Measurements from ENCODE around the gene ARHGAP42.
"Not testable (repeated sequence)": the region's sequence is repeated elsewhere in the genome, so short reads cannot be mapped to it uniquely, and the experiment has no call there.

ARHGAP42 gene

GRCh38 chr11:100731471-100731870, 44.4 kb downstream of the ARHGAP42 start:
- DNase-seq, result no peak

- DNase-seq, result no peak
Observed at GRCh38 chr11:100732949-100733348, 45.9 kb downstream of the ARHGAP42 start.

- no peak for DNase-seq
Observed at GRCh38 chr11:100734743-100735527, 47.8 kb downstream of the ARHGAP42 start.

- DNase-seq, result no peak
Observed at GRCh38 chr11:100735949-100736675, 49.0 kb downstream of the ARHGAP42 start.

GRCh38 chr11:100738701-100739270, 51.7 kb downstream of the ARHGAP42 start:
- no peak for DNase-seq

- DNase-seq, result no peak
Observed at GRCh38 chr11:100739666-100740065, 52.6 kb downstream of the ARHGAP42 start.

GRCh38 chr11:100740440-100740839, 53.4 kb downstream of the ARHGAP42 start:
- DNase-seq, result no peak

GRCh38 chr11:100741866-100742625, 55.0 kb downstream of the ARHGAP42 start:
- no peak for DNase-seq

- DNase-seq, result no peak
Observed at GRCh38 chr11:100746448-100746847, 59.4 kb downstream of the ARHGAP42 start.

- no peak for DNase-seq
Observed at GRCh38 chr11:100748153-100748552, 61.1 kb downstream of the ARHGAP42 start.

GRCh38 chr11:100749887-100750565, 62.9 kb downstream of the ARHGAP42 start:
- not testable (repeated sequence) for DNase-seq

GRCh38 chr11:100750566-100750891, 63.4 kb downstream of the ARHGAP42 start:
- DNase-seq, result not testable (repeated sequence)

GRCh38 chr11:100752371-100753171, 65.5 kb downstream of the ARHGAP42 start:
- no peak for DNase-seq

GRCh38 chr11:100753172-100753543, 66.1 kb downstream of the ARHGAP42 start:
- DNase-seq, result no peak

- no peak for DNase-seq
Observed at GRCh38 chr11:100753571-100753970, 66.5 kb downstream of the ARHGAP42 start.

- DNase-seq, result no peak
Observed at GRCh38 chr11:100756559-100756958, 69.5 kb downstream of the ARHGAP42 start.

- DNase-seq, result no peak
Observed at GRCh38 chr11:100757646-100758045, 70.6 kb downstream of the ARHGAP42 start.

GRCh38 chr11:100759106-100759505, 72.0 kb downstream of the ARHGAP42 start:
- DNase-seq, result no peak

GRCh38 chr11:100759856-100760255, 72.8 kb downstream of the ARHGAP42 start:
- no peak for DNase-seq

- no peak for DNase-seq
Observed at GRCh38 chr11:100760744-100761143, 73.7 kb downstream of the ARHGAP42 start.

GRCh38 chr11:100761841-100762240, 74.8 kb downstream of the ARHGAP42 start:
- DNase-seq, result no peak

- DNase-seq, result no peak
Observed at GRCh38 chr11:100766764-100767163, 79.7 kb downstream of the ARHGAP42 start.
